OCI-M2 (cell line): ENCODE results near the gene JOSD2.
A peak's percentile ranks its signal among the peaks of the same experiment; 100 is the strongest.
"Not testable (repeated sequence)": the region's sequence is repeated elsewhere in the genome, so short reads cannot be mapped to it uniquely, and the experiment has no call there.

Experiments
- DNase-seq: peaks from one replicate; lab custom pipeline; 2025; ENCODE audit not compliant: unreplicated experiment; lab: John Stamatoyannopoulos, UW

The JOSD2 gene

GRCh38 chr19:50478901-50479715, 31.9 kb downstream of the JOSD2 start:
- DNase-seq: no peak

DNA sequence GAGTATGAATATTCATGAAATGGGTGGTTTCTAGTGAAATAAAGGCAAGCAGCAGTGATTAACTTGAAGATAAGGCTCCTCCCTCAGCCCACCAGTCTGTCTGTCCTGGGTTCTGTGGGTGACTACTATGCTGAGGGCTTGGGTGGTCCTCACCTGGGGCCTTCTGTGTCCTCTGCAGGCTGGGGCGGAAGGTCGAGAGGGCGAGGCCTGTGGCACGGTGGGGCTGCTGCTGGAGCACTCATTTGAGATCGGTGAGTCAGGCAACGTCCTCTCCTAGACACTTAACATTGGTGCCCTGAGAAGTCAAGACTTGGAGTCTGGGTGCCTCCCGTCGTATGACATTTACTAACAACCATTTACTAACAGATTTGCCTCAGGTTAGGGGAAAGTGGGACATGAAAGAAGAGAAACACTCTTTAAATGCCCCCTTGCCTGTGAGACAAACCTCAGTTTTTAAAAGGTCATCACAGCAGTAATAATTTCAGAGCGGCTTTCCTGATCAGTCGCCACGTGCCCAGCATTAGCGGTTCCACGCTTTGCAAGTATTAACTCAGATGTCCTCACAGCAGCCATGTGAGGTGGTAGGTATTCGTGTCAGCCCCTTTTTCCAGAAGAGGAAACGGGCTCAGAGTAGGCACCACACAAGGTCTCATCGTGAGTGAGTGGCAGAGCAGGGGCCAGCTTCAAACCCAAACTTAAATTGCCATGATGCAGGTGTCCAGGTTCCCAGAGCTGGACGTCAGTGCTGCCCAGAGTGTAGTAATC, 33.1 kb downstream of the JOSD2 start:
- DNase-seq: no peak

DNA sequence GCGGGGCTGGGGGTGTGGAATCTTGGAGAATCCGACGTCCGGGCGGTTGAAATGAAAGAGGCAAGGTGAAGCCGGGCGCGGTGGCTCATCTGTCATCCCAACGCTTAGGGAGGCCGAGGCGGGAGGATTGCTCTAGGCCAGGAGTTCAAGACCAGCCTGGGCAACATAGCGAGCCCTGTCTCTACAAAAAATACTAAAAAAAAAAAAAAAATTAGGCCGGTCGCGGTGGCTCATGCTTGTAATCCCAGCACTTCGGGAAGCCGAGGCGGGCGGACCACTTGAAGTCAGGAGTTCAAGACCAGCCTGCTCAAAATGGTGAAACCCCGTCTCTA, 34.1 kb downstream of the JOSD2 start:
- no peak for DNase-seq

GRCh38 chr19:50476224-50476906, 34.6 kb downstream of the JOSD2 start, which contains the start of the genes EMC10 and GARIN5A:
Gene EMC10, plus strand, starts transcription at chr19:50476507. Its CDS starts 38 bp downstream, at chr19:50476545.
Gene GARIN5A, minus strand, starts transcription at chr19:50476848. Its CDS starts 460 bp downstream, at chr19:50476388.
- no peak for DNase-seq

DNA sequence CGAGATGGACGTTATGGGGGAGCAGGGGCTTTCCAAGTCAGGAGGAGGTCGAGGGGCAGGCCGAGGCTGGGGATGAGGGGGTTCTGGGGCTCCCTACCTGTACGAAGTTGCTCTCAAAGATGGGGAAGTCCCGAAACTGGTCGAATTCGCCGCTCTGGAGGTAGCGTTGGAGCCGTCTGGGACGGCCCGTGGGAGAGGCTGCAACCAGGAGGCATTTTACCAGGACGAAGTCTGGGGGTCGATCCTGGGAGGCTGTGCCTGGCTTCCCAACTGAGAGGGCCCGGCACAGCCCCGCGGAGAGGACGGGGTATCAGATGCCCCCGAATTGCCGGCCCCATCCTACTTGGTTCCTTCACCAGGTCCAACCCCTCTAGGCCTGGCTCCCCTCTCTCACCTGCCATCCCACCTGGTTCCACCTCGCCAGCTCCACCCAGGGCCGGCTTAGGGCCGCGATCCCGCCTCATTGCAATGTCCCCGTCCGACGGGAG, 35.2 kb downstream of the JOSD2 start:
- no peak for DNase-seq

DNA sequence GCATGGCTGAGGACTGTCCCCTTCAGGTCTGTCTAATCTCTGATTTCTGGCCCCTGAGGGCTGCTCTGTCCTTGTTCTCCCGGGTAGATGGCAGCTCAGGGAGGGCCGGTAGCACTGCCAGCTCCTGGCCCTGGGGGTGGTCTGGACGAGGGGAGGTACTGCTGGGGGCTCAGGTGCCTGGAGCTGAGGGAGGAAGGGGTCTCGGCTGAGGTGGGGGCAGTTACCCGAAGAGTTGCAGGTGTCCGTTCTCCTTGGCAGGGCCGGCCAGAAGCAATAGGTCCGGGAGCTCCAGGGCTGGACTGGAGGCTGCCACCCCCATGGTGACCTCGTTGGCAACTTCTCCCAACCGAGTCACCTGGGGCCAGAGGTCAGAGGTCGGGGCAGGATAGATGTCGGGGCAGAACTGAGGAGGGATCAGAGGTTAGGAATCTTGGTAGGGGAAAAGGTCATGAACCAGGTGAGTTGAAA, 35.9 kb downstream of the JOSD2 start:
- DNase-seq: no peak

DNA sequence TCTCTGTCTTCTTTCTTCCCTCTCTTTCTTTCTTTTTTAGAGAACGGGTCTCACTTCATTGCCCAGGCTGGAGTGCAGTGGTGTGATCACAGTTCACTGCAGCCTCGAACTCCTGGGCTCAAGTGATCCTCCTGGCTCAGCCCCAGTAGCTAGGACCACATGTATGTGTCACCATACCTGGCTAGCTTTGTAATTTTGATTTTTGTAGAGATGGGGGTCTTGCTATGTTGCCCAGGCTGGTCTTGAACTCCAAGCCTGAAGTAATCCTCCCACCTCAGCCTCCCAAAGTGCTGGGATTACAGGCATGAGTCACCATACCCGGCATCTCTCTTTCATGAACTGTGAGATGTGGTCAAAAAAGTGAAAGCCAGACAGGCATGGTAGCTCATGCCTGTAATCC, 37.7 kb downstream of the JOSD2 start:
- not testable (repeated sequence) for DNase-seq

DNA sequence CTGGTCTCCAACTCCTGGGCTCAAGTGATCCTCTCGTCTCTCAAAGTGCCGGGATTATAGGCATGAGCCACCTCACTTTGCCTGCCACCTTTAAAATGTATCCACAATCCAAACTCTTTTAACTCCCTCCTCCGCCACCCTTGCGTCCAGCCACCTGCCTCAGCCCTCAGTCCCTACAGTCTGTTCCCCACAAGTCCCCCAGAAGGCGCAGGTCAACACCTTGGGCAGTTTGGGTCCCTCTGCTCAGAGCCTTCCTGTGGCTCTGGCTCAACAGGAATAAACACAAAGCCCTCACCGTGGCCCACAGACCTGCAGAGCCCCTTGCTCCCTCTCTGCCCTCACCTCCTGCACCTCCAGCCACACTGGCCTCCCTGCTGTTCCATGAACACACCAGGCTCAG, 42.2 kb downstream of the JOSD2 start:
- DNase-seq: no peak

GRCh38 chr19:50467566-50467965, 43.4 kb downstream of the JOSD2 start:
- DNase-seq: no peak

DNA sequence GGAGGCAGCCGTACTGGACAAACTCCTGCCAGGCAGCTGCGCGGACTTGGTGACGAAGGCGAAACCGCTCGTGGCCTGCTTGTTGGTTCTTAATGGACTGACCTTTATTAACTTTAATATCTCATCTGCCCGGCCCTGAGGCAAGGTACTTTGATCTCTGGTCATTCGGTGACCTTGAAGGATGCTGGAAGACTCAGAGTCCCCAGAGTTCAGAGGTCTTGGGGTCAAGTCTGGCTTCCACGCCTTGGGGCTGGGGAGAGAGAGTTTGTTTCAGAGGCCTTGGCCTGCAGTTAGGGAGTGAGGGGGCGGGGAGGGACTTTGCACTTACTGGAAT, 44.3 kb downstream of the JOSD2 start:
- DNase-seq: no peak

DNA sequence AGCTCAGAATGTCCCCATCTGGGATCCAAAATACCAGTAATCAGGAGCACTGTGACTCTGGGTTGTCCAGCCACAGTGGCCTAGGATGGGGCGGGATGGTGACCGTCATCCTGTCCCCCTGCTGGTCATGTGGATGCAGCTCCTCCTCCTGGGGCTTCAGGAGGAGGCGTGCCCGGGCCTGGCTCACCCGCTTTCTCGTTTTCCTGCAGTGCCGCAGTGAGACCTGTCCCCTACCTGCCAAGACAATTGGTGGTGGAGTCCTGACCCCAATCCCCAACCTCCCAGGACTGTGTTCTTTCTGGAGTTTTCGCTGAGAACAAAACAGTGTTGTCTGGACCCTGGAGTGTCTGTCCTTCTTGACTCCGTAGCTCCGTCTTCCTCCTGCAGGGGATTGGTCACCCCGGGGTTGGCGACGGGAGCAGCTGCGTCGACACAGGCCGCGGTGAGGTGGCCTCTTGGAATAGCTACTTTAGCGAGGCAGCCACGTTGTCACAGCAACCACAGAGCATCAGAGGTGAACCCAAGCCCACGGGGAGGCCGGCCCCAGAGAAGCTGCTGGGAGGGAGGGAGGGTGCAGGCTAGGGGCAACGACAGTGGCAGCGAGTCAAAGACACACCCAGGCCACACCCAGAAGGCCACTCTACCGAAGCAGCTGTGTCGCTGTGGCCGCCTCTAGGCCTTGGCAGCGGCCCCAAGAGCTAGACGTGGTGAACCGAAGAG, 44.8 kb downstream of the JOSD2 start:
- DNase-seq: no peak

- DNase-seq: no peak
Measured at GRCh38 chr19:50465000-50465399, 46.0 kb downstream of the JOSD2 start.

DNA sequence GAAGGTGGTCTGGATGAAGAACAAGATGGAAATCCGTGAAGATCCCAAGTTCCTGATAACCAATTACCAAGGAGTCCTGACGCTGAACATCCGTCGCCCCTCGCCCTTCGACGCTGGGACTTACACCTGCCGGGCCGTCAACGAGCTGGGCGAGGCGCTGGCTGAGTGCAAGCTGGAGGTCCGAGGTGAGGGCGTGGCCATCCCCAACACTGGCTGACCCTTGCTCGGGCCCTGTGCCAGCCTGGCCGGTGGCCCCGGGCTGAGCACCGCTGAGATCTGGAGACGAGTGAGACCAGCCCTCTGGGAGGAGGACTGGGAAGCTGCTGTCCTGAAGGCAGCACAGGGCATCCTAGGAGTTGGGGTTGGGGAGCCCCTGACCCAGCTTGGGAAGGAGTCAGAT, 46.6 kb downstream of the JOSD2 start:
- DNase-seq: no peak

- DNase-seq: no peak
Measured at GRCh38 chr19:50462970-50463369, 48.0 kb downstream of the JOSD2 start.

- peak; percentile 61 for DNase-seq
Measured at GRCh38 chr19:50461066-50461875, 49.7 kb downstream of the JOSD2 start.

DNA sequence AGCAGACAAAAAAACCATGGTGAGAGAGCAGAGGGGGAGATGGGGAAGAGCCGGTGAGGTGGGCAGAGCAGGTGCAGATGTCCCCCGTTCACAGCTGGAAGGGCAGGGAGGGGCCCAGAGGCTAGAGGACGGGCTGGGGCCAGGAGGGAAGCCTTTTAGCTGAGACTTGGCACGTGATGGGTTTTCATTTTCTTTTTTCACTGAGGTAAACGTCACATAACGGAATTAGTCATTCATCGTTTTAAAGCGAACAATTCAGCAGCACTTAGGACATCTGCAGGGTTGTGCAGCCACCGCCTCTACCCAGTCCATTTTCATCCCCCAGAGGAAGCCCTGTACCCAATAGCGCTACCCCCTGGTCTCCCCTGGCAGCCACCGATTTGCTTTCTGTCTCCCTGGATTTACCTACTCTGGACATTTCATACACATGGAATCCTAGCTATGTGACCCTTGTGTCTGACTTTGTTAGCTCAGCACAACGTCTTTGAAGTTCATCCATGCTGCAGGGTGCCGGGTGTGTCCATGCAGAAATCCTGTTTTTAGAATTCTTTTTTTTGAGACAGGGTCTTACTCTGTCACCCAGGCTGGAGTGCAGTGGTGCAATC, 50.7 kb downstream of the JOSD2 start:
- DNase-seq: no peak

DNA sequence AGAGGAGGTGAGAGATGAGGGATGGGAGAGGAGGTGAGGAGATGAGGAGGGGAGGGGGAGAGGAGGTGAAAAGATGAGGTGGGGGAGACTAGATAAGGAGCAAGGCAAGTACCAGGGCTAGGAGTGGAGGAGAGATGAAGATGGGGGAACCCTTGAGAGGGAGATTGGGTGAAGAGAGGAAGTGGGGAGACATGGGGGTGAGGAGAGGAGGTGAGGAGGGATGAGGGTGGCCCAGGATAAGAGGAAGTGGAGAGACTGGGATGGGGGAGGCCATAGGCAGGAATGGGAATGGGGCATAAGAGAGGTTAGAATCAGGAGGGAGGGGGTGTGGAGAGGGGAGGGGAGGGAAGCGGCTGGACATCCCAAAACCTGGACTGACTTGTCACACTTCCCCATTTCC, 51.4 kb downstream of the JOSD2 start:
- DNase-seq: no peak

DNA sequence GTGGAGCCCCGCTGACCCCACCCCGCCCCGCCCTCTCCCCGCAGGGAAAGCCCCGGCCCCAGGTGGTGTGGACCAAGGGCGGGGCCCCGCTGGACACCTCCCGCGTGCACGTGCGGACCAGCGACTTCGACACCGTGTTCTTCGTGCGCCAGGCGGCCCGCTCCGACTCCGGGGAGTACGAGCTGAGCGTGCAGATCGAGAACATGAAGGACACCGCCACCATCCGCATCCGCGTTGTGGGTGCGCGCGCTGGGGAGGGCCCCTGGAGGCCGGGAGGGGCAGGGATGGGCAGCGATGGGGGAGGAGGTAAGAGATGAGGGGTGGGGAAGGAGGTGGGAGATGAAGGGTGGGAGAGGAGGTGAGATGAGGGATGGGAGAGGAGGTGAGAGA, 51.9 kb downstream of the JOSD2 start:
- no peak for DNase-seq

GRCh38 chr19:50458396-50459066, 52.5 kb downstream of the JOSD2 start:
- DNase-seq: no peak
